HL-60 (cell line): ENCODE results near the gene TMEM53.
A peak's percentile ranks its signal among the peaks of the same experiment; 100 is the strongest.

ENCODE experiments used
- CTCF ChIP-seq: IDR thresholded peaks from one replicate; pipeline ENCODE4 v1.5.1; 2011; ENCODE audit warnings: low read length, control low read depth, inconsistent platforms; ENCODE audit not compliant: insufficient read depth
- GABPA ChIP-seq: IDR thresholded peaks from 2 replicates; pipeline ENCODE4 v1.6.1; 2012; ENCODE audit warnings: low read depth
- POLR2AphosphoS5 ChIP-seq: IDR thresholded peaks from 2 replicates; pipeline ENCODE4 v1.6.1; 2012; ENCODE audit warnings: low read depth
- REST ChIP-seq: IDR thresholded peaks from 2 replicates; pipeline ENCODE4 v1.6.1; 2012; ENCODE audit warnings: low read depth; ENCODE audit not compliant: insufficient replicate concordance
- SPI1 ChIP-seq: IDR thresholded peaks from 2 replicates; pipeline ENCODE4 v1.6.1; 2012; ENCODE audit warnings: low read depth, mild to moderate bottlenecking, borderline replicate concordance

DNA sequence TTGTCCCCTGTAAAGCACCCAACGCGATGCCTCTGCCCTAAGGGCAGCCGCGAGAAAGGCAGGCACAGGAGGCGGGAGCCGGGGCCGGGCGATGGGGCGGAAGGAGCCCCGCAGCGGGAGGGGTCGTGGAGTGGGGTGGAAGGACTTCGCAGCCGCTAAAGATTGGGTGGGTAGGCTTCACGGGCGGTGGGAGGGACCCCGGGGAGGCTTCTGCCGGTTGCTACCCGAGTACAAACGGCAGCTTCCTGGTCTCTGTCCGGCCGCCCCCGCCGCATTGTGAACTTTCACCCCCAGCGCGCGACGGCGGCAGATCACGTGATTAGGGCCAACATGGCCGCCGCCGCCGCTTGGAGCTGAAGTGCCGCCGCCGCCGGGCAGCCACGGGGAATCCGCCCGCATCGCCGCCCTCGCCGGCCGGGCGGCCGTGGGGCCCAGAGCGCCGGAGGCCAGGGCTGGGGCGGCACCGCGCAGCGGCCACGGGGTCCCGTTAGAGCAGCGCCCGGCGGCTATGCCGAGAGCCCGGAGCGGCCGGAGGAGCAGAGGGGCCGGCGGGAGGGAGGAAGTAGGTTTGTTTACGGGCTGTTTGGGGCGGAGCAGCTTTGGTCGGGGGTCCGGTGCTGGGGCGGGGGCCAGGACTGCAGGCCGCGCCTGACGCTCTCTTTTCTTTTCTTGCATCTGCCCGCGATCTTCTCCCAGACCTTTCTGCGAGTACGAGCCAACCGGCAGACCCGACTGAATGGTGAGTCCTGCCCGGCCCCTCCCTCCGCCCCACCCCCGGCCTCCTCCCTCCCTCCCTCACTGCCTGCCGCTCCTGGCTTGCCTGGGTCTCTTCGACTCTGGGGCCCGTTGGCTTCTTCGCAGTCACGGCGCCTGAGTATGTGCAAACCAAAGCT lies 42.4 kb downstream of the TMEM53 start:
- peak; percentile 71 for TF ChIP-seq REST
- no peak for TF ChIP-seq CTCF
- peak; percentile 89 for TF ChIP-seq POLR2AphosphoS5
- TF ChIP-seq SPI1: peak; percentile 52; the same call in 1 of the 2 replicates
- TF ChIP-seq GABPA: no peak
